IMR-90 (cell line): ENCODE measurements around the gene TSTD1. TPM values are rescaled to one million over a fixed set of nuclear protein-coding genes. Genes with fewer than 3 reads are reported as not detected.

Source experiments
- ATAC-seq: fragments of 200-7000 bp; cut with Tn5 transposase; 2 replicates; pipeline ENCODE4 v1.9.1; 2020; ENCODE audit warnings: low read depth, mild to moderate bottlenecking, moderate library complexity
- BruUV-seq: library from RNA; stranded (reverse); fragments of 400-500 nt; replicated peaks from 2 replicates; lab custom pipeline; 2021; lab: Mats Ljungman, UMichigan
- CTCF ChIA-PET: fragments of 300-600 bp; formaldehyde crosslinking; extraction: SDS; loops from one replicate; lab custom pipeline; 2021; ENCODE audit warnings: antibody characterized with exemption; lab: Yijun Ruan, JAX
- POLR2A ChIA-PET: fragments of 300-600 bp; sonication (Branson Sonifier 250); formaldehyde crosslinking; loops from one replicate; lab custom pipeline; 2022; ENCODE audit warnings: antibody characterized with exemption; ENCODE audit not compliant: unreplicated experiment; lab: Charles Lee
- DNase-seq: peaks from one replicate; pipeline ENCODE4 v3.0.0; 2013
- H2AFZ ChIP-seq: replicated peaks from 2 replicates; pipeline ENCODE3; 2013; ENCODE audit warnings: low read length, mild to moderate bottlenecking; ENCODE audit not compliant: poor library complexity
- H2AK5ac ChIP-seq: 2 replicates; pipeline ENCODE4 v1.6.1; 2013; ENCODE audit warnings: low read depth, low read length, inconsistent platforms
- H2AK9ac ChIP-seq: replicated peaks from 2 replicates; pipeline ENCODE3; 2013; ENCODE audit warnings: mild to moderate bottlenecking, low read depth, low read length, moderate library complexity; ENCODE audit not compliant: poor library complexity
- H2BK120ac ChIP-seq: 2 replicates; pipeline ENCODE4 v1.6.1; 2013; ENCODE audit warnings: low read depth, low read length, inconsistent platforms
- H2BK15ac ChIP-seq: 3 replicates; pipeline ENCODE4 v1.6.1; 2013; ENCODE audit warnings: low read depth, low read length, inconsistent platforms
- H2BK20ac ChIP-seq: 2 replicates; pipeline ENCODE4 v1.6.1; 2013; ENCODE audit warnings: low read depth, mild to moderate bottlenecking, inconsistent platforms, low read length, moderate library complexity
- H2BK5ac ChIP-seq: 2 replicates; pipeline ENCODE4 v1.6.1; 2013; ENCODE audit warnings: mild to moderate bottlenecking, low read depth, low read length, inconsistent platforms; ENCODE audit not compliant: poor library complexity, severe bottlenecking
- H3K14ac ChIP-seq: replicated peaks from 2 replicates; pipeline ENCODE4 v1.6.1; 2013; ENCODE audit warnings: low read depth, low read length, inconsistent platforms
- H3K18ac ChIP-seq: 2 replicates; pipeline ENCODE4 v1.6.1; 2013; ENCODE audit warnings: low read depth, low read length, control low read depth
- H3K23ac ChIP-seq: 2 replicates; pipeline ENCODE4 v1.6.1; 2013; ENCODE audit warnings: low read depth, low read length, inconsistent platforms
- H3K27ac ChIP-seq: 2 replicates; pipeline ENCODE4 v1.5.1; 2013; ENCODE audit warnings: mild to moderate bottlenecking, control low read depth, low read length; ENCODE audit not compliant: insufficient read depth
- H3K27me3 ChIP-seq: 2 replicates; pipeline ENCODE4 v1.6.1; 2013; ENCODE audit warnings: low read length; ENCODE audit not compliant: control insufficient read depth, insufficient read depth
- H3K36me3 ChIP-seq: 2 replicates; pipeline ENCODE4 v1.6.1; 2013; ENCODE audit warnings: low read length, mixed read lengths; ENCODE audit not compliant: control insufficient read depth, insufficient read depth
- H3K4ac ChIP-seq: 2 replicates; pipeline ENCODE4 v1.6.1; 2013; ENCODE audit warnings: low read depth, low read length, inconsistent platforms
- H3K4me1 ChIP-seq: 2 replicates; pipeline ENCODE4 v1.6.1; 2013; ENCODE audit warnings: low read length, mixed read lengths; ENCODE audit not compliant: control insufficient read depth, insufficient read depth
- H3K4me2 ChIP-seq: 2 replicates; pipeline ENCODE4 v1.6.1; 2013; ENCODE audit warnings: low read depth, mild to moderate bottlenecking, control low read depth, low read length, moderate library complexity
- H3K4me3 ChIP-seq: 2 replicates; pipeline ENCODE4 v1.5.1; 2013; ENCODE audit warnings: low read depth, mild to moderate bottlenecking, control low read depth, low read length, moderate library complexity; ENCODE audit not compliant: insufficient read depth
- H3K56ac ChIP-seq: 2 replicates; pipeline ENCODE4 v1.6.1; 2013; ENCODE audit warnings: low read length, inconsistent platforms; ENCODE audit not compliant: insufficient read depth; ENCODE audit errors: extremely low read depth
- H3K79me1 ChIP-seq, 2 experiments: 2 replicates each; pipeline ENCODE4 v1.6.1; 2013; ENCODE audit warnings: low read length in 2 of 2, inconsistent platforms in 1 of 2, low read depth in 1 of 2
- H3K9ac ChIP-seq: 2 replicates; pipeline ENCODE4 v1.6.1; 2013; ENCODE audit warnings: low read depth, low read length, control low read depth
- H3K9me1 ChIP-seq: 2 replicates; pipeline ENCODE4 v1.6.1; 2013; ENCODE audit warnings: low read length, inconsistent platforms; ENCODE audit not compliant: insufficient read depth
- H3K9me3 ChIP-seq: 2 replicates; pipeline ENCODE4 v1.6.1; 2013; ENCODE audit warnings: low read length; ENCODE audit not compliant: control insufficient read depth, insufficient read depth
- H4K20me1 ChIP-seq: 2 replicates; pipeline ENCODE4 v1.6.1; 2013; ENCODE audit warnings: low read length, inconsistent platforms; ENCODE audit not compliant: insufficient read depth
- H4K5ac ChIP-seq: 2 replicates; pipeline ENCODE4 v1.6.1; 2013; ENCODE audit warnings: mild to moderate bottlenecking, low read depth, low read length, control low read depth
- H4K8ac ChIP-seq, 2 experiments: 2 replicates each; pipeline ENCODE4 v1.6.1; 2013; ENCODE audit warnings: low read depth in 2 of 2, low read length in 2 of 2, control low read depth in 1 of 2, inconsistent platforms in 1 of 2
- H4K91ac ChIP-seq: 2 replicates; pipeline ENCODE4 v1.6.1; 2013; ENCODE audit warnings: low read depth, low read length, inconsistent platforms; ENCODE audit not compliant: insufficient read depth
- BHLHE40 ChIP-seq: fragments of 150-350 bp; IDR thresholded peaks from 2 replicates; pipeline ENCODE4 v1.6.1; 2016; ENCODE audit warnings: mild to moderate bottlenecking, low read depth, low read length
- CEBPB ChIP-seq: IDR thresholded peaks from 2 replicates; pipeline ENCODE4 v1.6.1; 2012; ENCODE audit warnings: low read depth, low read length, improper control_type of control experiment
- RFX5 ChIP-seq: IDR thresholded peaks from 2 replicates; pipeline ENCODE4 v1.8.0; 2012; ENCODE audit warnings: low read depth, mild to moderate bottlenecking, low read length, moderate library complexity
- SMC3 ChIP-seq: fragments of 150-350 bp; IDR thresholded peaks from 2 replicates; pipeline ENCODE4 v1.6.1; 2016; ENCODE audit warnings: low read depth, mild to moderate bottlenecking, antibody characterized with exemption, low read length, moderate library complexity
- WGBS, 2 experiments: methylation state at CpG; one replicate each; pipeline versions ENCODE4 v1.1.5 to v1.1.7; 2013; ENCODE audit warnings: missing lambda C conversion rate in 2 of 2; ENCODE audit not compliant: insufficient read length in 1 of 2; ENCODE audit errors: extremely low coverage in 2 of 2; 5-methylcytosine and 5-hydroxymethylcytosine counted together
- dilution Hi-C: fragments of 300-500 bp; cut with HindIII; formaldehyde crosslinking; loops from one replicate; pipeline ENCODE4 v1.14.3; 2018; ENCODE audit warnings: low sequenced_read_pairs; ENCODE audit not compliant: unreplicated experiment
- in situ Hi-C: fragments of 300-500 bp; cut with MboI; formaldehyde crosslinking; loops from 3 replicates; pipeline ENCODE4 v1.14.3; 2019; ENCODE audit warnings: low sequenced_read_pairs, inconsistent platforms, mixed read lengths
- intact Hi-C: fragments of 100-400 bp; cut with micrococcal nuclease; formaldehyde crosslinking; loops from 2 replicates; pipeline ENCODE4 v1.10.0; 2022
- polyA plus RNA-seq, 3 experiments: library from polyadenylated mRNA; depleted of rRNA; stranded (reverse); fragments of >200 nt; gene quantifications; 2 replicates each; pipeline ENCODE4 v1.2.3, GENCODE V29; 2012; ENCODE audit warnings: low replicate concordance in 1 of 3
- total RNA-seq: library from RNA; depleted of rRNA; stranded (reverse); fragments of >200 nt; gene quantifications from 2 replicates; pipeline ENCODE4 v1.2.3, GENCODE V29; 2012

TSTD1 gene
- total and polyA plus RNA-seq, 2 of the 4 experiments (the other 2 are of a cell fraction): 0.21 TPM; not detected in 1

DNA sequence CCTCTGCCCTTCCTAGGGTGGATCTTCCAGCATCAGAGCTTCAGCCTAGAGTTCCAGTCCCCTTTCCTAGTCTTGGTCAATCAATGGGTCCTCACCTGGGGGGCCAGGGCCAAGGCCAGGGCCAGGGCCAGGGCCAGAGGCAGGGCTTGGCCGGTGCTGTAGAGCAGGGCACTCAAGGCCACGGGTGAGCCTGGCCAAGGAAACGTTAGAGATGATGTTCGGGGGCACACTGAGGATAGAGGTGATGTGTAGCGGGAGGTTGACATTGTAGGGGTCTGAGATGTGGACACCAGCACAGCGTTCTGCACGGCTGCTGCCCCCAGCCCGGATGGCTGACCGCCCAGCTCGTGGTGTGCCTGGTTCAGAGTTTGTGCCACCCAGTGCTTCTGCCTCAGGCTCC is 12.5 kb upstream of the TSTD1 start:
- H4K20me1 ChIP-seq: no peaks in the 10 kb centered on the region
- no peak overlapping the region for H3K56ac ChIP-seq
- in situ Hi-C loops (no loop called here), dilution Hi-C loops (no loop called here), intact Hi-C loops (no loop called here)
- ATAC-seq (no peak), DNase-seq (no peak)
- no peak overlapping the region for H3K27ac ChIP-seq
- no peak overlapping the region for H3K4me2 ChIP-seq
- ChIA-PET POLR2A (no interaction called here), CTCF (no interaction called here)
- peaks cover 0 to 2% of the 10 kb centered on the region in 2 experiments; a peak in 1 of 4 replicates for H3K79me1 ChIP-seq
- no peak overlapping the region for H4K91ac ChIP-seq
- H2BK20ac ChIP-seq: no peak overlapping the region
- no peaks in the 10 kb centered on the region for H3K9me3 ChIP-seq
- H3K4me1 ChIP-seq: no peaks in the 10 kb centered on the region
- H2BK120ac ChIP-seq: no peak overlapping the region
- no peak overlapping the region for H3K4ac ChIP-seq
- no peak overlapping the region for H3K9ac ChIP-seq
- no peak overlapping the region for H2AK9ac ChIP-seq
- H2AFZ ChIP-seq: peak overlapping the region; percentile 19
- H3K14ac ChIP-seq: no peak overlapping the region
- H4K8ac ChIP-seq: no peak overlapping the region
- no peaks in the 10 kb centered on the region for H3K36me3 ChIP-seq
- H3K4me3 ChIP-seq: no peak overlapping the region
- BruUV-seq: no TSS peak
- no peak overlapping the region for H3K23ac ChIP-seq
- H2AK5ac ChIP-seq: no peak overlapping the region
- TF ChIP-seq RFX5 (no peak), SMC3 (no peak), CEBPB (no peak), BHLHE40 (no peak)
- no peak overlapping the region for H4K5ac ChIP-seq
- H2BK5ac ChIP-seq: no peak overlapping the region
- H2BK15ac ChIP-seq: no peak overlapping the region
- no peaks in the 10 kb centered on the region for H3K9me1 ChIP-seq
- H3K18ac ChIP-seq: no peak overlapping the region
- WGBS, 2 experiments: 100% methylated on average over 2 of the region's 10 CpGs; no CpG with 5 or more reads in 1 of the 2 experiments
- H3K27me3 ChIP-seq: no peaks in the 10 kb centered on the region
